Aorta (tissue), 5 donors: Measurements from ENCODE around the gene LARGE1. TPM values are rescaled to one million over a fixed set of nuclear protein-coding genes. Genes with fewer than 3 reads are reported as not detected.
A peak's percentile ranks its signal among the peaks of the same experiment; 100 is the strongest.
"Not testable (repeated sequence)": the region's sequence is repeated elsewhere in the genome, so short reads cannot be mapped to it uniquely, and the experiment has no call there.

Experiments
- ATAC-seq: fragments of 200-7000 bp; cut with Tn5 transposase; one replicate; pipeline ENCODE4 v1.9.1; 2022; ENCODE audit warnings: moderate library complexity; ENCODE audit not compliant: low FRiP score
- DNase-seq, 2 donors: peaks; one replicate each; pipeline ENCODE4 v3.0.0-alpha.2; 2020
- H3K27ac ChIP-seq, 2 donors: one replicate each; pipeline ENCODE4 v1.5.1; 2013; ENCODE audit warnings: low read length in 2 of 2, mild to moderate bottlenecking in 2 of 2, moderate library complexity in 2 of 2, control low read depth in 1 of 2, inconsistent platforms in 1 of 2, low read depth in 1 of 2
- H3K27me3 ChIP-seq, 2 donors: one replicate each; pipeline ENCODE4 v1.6.1; 2013; ENCODE audit warnings: control low read depth in 1 of 2, low read length in 1 of 2, mild to moderate bottlenecking in 1 of 2, moderate library complexity in 1 of 2; ENCODE audit not compliant: insufficient read depth in 2 of 2, control insufficient read depth in 1 of 2
- H3K36me3 ChIP-seq, 2 donors: one replicate each; pipeline ENCODE4 v1.6.1; 2013; ENCODE audit warnings: control low read depth in 1 of 2, low read length in 1 of 2, mild to moderate bottlenecking in 1 of 2; ENCODE audit not compliant: insufficient read depth in 2 of 2, control insufficient read depth in 1 of 2
- H3K4me1 ChIP-seq, 2 donors: one replicate each; pipeline ENCODE4 v1.6.1; 2013; ENCODE audit warnings: low read length in 2 of 2, control low read depth in 1 of 2, mild to moderate bottlenecking in 1 of 2, moderate library complexity in 1 of 2; ENCODE audit not compliant: insufficient read depth in 2 of 2, control insufficient read depth in 1 of 2
- H3K4me3 ChIP-seq, 2 donors: one replicate each; pipeline ENCODE4 v1.5.1; 2013; ENCODE audit warnings: low read length in 2 of 2, control low read depth in 1 of 2, mild to moderate bottlenecking in 1 of 2
- H3K9me3 ChIP-seq: one replicate; pipeline ENCODE4 v1.6.1; 2013; ENCODE audit warnings: mild to moderate bottlenecking, low read length; ENCODE audit not compliant: control insufficient read depth
- WGBS, 2 donors: extraction: QIAGEN DNeasy Blood & Tissue Kit; methylation state at CpG; one replicate each; pipeline ENCODE4 v1.1.7; 2013; 5-methylcytosine and 5-hydroxymethylcytosine counted together
- intact Hi-C, 2 donors: fragments of 100-400 bp; cut with DNase I; formaldehyde crosslinking; loops; one replicate each; pipeline versions ENCODE4 v1.14.2 to v1.15.0; 2022
- polyA plus RNA-seq, 2 donors: library from polyadenylated mRNA; stranded (reverse); fragments of 200-250 nt; gene quantifications; one replicate each; pipeline ENCODE4 v1.2.3, GENCODE V29; 2013
- total RNA-seq, 2 donors: library from RNA; stranded (reverse); fragmentation: NEBNext Ultra II Directional; extraction: Animal tissue kit (Norgen Biotek cat#: 25700); gene quantifications; one replicate each; pipeline ENCODE4 v1.2.1, GENCODE V29; 2021
- donor health status: healthy with polysubstance abuse.
- donor health status: Bipolar disorder and iron deficiency.
- donor health status: DM: no; HTN: no; CAD: no.
- donor health status: DM: no; HTN: no; CAD: no.
- donor health status: DM: yes; HTN: yes; CAD: no.

LARGE1 gene
- total and polyA plus RNA-seq, 4 donors = 2.6 to 52.5 (median 24.0) TPM

DNA sequence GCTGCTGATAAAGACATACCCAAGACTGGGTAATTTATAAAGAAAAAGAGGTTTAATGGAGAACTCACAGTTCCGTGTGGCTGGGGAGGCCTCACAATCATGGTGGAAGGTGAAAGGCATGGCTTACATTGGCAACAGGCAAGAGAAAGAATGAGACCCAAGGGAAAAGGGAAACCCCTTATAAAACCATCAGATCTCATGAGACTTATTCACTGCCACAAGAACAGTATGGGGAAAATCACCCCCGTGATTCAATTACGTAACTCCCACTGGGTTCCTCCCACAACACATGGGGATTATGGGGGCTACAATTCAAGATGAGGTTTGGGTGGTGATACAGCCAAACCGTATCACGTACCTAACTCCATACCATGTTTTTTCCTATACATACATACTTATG lies 557.0 kb downstream of the LARGE1 start:
- DNase-seq, intact Hi-C loops, H3K4me3 ChIP-seq, H3K27me3 ChIP-seq, ATAC-seq, H3K9me3 ChIP-seq, H3K4me1 ChIP-seq, H3K27ac ChIP-seq, H3K36me3 ChIP-seq: not testable (repeated sequence)
- 92% methylated on average over 5 of the region's 5 CpGs; no CpG with 5 or more reads in 1 of the 2 donors for WGBS, 2 donors

- no peak for DNase-seq
- 98% methylated on average over 5 of the region's 5 CpGs; no CpG with 5 or more reads in 1 of the 2 donors for WGBS, 2 donors
- ATAC-seq = no peak
- Histone ChIP-seq H3K4me3 (no peak overlapping the region), H3K27ac (no peak overlapping the region), H3K27me3 (no peaks in the 10 kb centered on the region), H3K36me3 (no peaks in the 10 kb centered on the region), H3K9me3 (no peaks in the 10 kb centered on the region), H3K4me1 (peaks cover 0 to 3% of the 10 kb centered on the region in 2 donors)
- intact Hi-C loops = no loop called here
These were observed 557.6 kb downstream of the LARGE1 start for GRCh38 chr22:33362702-33363101.

DNA sequence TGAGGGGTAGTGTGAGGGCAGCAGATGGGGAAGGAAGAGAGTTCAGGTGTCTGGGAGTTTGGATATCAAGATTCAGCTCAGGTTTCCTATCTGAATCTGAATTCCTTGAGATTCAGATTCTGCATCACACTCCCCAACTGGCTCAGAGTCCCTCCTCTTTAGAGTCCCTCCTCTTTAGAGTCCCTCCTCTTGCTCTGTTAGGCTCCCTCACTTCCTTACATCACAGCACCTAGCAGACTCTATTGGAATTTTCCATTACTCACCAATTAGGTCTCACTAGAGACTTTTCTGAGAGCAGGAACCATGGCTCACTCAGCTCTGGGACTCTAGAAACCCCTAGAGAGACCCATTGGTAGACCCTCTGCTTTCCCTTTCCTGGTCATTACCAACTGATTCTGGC lies 558.7 kb downstream of the LARGE1 start:
- intact Hi-C loops = no loop called here
- ATAC-seq = no peak

DNA sequence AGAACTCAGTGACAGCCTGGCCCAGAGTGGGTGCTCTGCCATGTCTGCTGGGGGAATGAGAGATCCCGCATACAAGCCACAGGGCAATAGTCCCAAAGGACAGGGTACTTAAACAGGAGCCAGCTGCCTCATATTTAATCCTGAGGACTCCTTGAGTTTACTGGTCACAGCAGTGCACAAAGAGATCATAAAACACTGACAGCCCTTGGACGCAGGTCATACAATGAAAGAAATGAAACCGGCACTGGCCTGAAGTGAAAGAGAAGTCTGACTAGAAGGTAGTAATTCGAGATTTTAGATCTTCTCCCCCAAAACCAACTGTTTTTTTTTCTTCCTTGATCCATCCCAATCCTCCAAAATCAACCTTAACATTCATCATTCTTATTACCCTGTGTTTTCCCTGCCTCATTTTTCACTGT lies 562.3 kb downstream of the LARGE1 start:
- 38 to 49% methylated on average over 4 of the region's 4 CpGs for WGBS, 2 donors
- Histone ChIP-seq H3K4me3 (no peak overlapping the region), H3K9me3 (no peaks in the 10 kb centered on the region), H3K27ac (peak overlapping the region in 1 of 2 donors; percentile 44), H3K36me3 (no peaks in the 10 kb centered on the region), H3K4me1 (peaks cover 5 to 6% of the 10 kb centered on the region in 2 donors), H3K27me3 (no peaks in the 10 kb centered on the region)
- no peak for DNase-seq
- ATAC-seq = no peak
- intact Hi-C loops = no loop called here

More for the DNA sequence above, 558.7 kb downstream of the LARGE1 start:
- H3K27ac ChIP-seq = no peak overlapping the region
- H3K9me3 ChIP-seq = no peaks in the 10 kb centered on the region
- H3K4me3 ChIP-seq = no peak overlapping the region
- no peak for DNase-seq
- H3K4me1 ChIP-seq = peaks cover 0 to 3% of the 10 kb centered on the region in 2 donors
- no peaks in the 10 kb centered on the region for H3K36me3 ChIP-seq
- H3K27me3 ChIP-seq = no peaks in the 10 kb centered on the region

GRCh38 chr22:33354928-33355327 lies 565.3 kb downstream of the LARGE1 start:
- WGBS, 2 donors = 3 to 7% methylated on average over 1 of the region's 1 CpG
- DNase-seq (no peak), ATAC-seq (no peak)
- intact Hi-C loops = no loop called here
- Histone ChIP-seq H3K4me3 (no peak overlapping the region), H3K27me3 (no peaks in the 10 kb centered on the region), H3K36me3 (no peaks in the 10 kb centered on the region), H3K4me1 (peaks cover 4 to 6% of the 10 kb centered on the region in 2 donors), H3K9me3 (no peaks in the 10 kb centered on the region), H3K27ac (no peak overlapping the region)

DNA sequence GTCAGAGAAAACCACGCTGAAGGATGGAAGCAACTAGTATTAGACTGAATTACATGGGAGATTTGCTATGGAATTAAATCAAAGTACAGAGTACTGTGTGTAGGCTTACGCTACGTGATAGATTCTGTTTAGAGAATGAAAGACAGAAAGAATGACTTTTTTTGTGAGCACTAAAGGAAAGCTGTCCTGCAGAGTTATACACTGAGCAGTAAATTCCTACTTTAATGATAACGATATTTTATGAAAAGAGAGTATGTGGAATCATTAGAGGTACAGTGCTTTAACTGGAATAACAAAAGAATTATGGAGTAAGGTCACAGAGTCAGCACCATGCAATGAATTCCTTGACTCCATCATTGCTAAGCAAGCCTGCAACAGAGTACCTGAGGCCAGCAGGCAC lies 566.8 kb downstream of the LARGE1 start:
- H3K4me1 ChIP-seq = peaks cover 4 to 6% of the 10 kb centered on the region in 2 donors
- no peak overlapping the region for H3K4me3 ChIP-seq
- WGBS, 2 donors = 80% methylated on average over 4 of the region's 4 CpGs
- H3K27me3 ChIP-seq = no peaks in the 10 kb centered on the region
- H3K27ac ChIP-seq = no peak overlapping the region
- ATAC-seq = no peak
- intact Hi-C loops = no loop called here
- no peaks in the 10 kb centered on the region for H3K36me3 ChIP-seq
- DNase-seq = no peak
- no peaks in the 10 kb centered on the region for H3K9me3 ChIP-seq

DNA sequence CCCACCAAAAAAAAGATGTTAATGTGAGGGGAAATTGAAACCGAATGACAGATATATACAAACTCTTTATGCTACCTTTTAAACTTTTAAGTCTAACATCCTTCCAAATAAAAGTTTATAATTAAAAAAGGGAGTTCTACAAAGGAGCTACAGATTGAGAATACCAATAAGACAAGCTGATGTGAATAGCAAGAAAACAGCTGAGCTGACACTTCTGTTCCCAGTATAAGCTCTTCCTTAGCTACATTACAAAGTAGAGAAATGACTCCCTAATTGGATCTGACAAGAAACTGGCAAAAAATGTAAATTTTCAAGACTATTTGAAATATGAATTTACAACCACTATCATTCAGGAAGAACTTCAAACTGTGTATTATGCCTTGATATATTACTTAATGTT lies 567.5 kb downstream of the LARGE1 start:
- H3K27me3 ChIP-seq = no peaks in the 10 kb centered on the region

DNA sequence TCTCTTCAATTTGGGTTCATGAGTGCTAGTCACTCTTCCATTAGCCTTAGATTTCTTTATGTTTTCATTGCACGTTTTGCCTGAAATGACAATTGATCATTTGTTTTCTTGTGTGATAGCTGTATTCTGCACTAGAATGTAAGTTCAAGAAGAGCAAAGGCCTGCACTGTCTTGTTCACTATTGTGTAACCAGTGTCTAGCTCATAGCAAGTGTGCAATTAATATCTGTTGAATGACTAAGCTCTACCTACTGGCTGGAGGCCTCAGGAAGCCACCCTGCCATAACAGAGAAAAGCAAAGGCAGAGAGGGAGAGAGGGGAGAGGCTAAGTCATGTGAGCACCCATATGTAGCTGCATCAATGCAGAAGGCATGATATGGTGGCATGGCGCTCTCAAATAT lies 569.3 kb downstream of the LARGE1 start:
- Histone ChIP-seq H3K36me3 (no peaks in the 10 kb centered on the region), H3K27me3 (no peaks in the 10 kb centered on the region), H3K9me3 (no peaks in the 10 kb centered on the region), H3K4me3 (no peak overlapping the region), H3K27ac (no peak overlapping the region), H3K4me1 (peaks cover 2 to 6% of the 10 kb centered on the region in 2 donors)
- no peak for DNase-seq
- 91 to 97% methylated on average over 2 of the region's 2 CpGs for WGBS, 2 donors
- intact Hi-C loops = no loop called here
- ATAC-seq = no peak

More for the DNA sequence above, 567.5 kb downstream of the LARGE1 start:
- intact Hi-C loops = no loop called here
- Histone ChIP-seq H3K4me3 (no peak overlapping the region), H3K27ac (no peak overlapping the region), H3K36me3 (no peaks in the 10 kb centered on the region), H3K4me1 (peaks cover 2 to 6% of the 10 kb centered on the region in 2 donors), H3K9me3 (no peaks in the 10 kb centered on the region)
- ATAC-seq (no peak), DNase-seq (no peak)
- WGBS, 2 donors = 95 to 97% methylated on average over 1 of the region's 1 CpG

- DNase-seq (no peak), ATAC-seq (no peak)
- Histone ChIP-seq H3K9me3 (no peaks in the 10 kb centered on the region), H3K4me3 (no peak overlapping the region), H3K4me1 (peaks cover 2 to 4% of the 10 kb centered on the region in 2 donors), H3K36me3 (no peaks in the 10 kb centered on the region), H3K27me3 (no peaks in the 10 kb centered on the region), H3K27ac (no peak overlapping the region)
- 93% methylated on average over 8 of the region's 8 CpGs for WGBS, 2 donors
- intact Hi-C loops = no loop called here
These were observed 569.8 kb downstream of the LARGE1 start for GRCh38 chr22:33350491-33350890.
